Measurements from ENCODE around the gene PTPRG.

Gene PTPRG

DNA sequence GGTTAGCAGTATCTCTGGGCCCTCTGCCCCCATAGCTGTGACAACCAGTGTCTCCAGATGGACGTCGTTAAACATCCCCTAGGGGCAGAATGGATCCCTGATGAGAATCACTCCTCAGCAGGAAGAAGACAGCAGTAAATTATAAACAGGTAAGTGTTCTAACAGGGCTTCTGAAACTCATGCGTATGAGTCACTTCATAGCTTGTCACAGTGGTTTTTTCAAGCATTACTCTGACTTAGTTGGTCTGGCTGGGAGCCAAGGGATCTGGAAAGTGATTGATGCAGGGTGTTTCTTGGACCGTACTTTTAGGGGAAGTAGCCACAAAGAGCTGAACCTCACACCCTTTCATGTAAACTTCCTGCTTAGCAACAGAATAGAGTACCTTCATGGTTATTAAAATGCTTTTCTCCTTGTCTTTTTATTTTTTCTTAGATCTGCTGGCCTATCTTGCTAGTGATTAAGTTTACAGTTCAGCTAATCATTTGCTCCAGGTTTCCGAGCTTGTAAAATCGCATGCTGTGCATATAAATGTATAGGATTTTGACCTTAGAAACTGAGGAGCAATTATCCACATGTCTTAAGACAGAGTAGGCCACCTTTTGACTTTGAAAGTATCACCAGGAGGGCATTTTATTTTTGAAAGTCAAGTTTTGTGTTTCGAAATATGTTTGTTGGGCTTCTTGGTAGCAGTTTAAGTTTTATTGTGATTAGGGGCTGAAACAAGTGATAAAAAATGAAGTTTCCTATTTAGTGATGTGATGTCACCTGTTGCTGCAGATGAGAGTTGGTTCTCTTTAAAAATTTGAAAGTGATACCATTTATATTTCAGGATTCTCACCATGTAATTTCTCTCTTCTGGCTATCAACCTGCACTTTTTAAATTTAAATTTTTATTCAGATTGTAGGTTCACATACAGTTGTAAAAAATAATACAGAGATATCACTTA is 333.9 kb downstream of the PTPRG start:
- DNase-seq (ENCODE audit: low spot score): peak; percentile 52

DNA sequence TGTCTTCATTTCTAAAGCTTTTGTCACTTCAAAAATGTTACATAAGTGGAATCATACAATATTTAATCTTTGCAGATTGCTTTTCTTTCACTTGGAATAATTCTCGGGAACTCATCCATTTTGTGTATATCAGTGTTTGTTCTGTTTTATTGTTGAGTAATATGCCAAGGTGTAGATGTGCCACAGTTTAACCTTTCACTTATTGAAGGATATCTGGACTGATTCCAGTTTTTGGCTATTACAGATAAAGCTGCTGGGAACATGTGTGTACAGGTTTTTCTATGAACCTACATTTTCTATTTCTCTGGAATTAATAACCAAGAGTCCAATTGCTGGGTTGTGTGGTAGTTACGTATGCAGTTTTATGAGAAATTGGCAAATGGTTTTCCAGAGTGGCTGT is 334.9 kb downstream of the PTPRG start:
- DNase-seq (ENCODE audit: low spot score): no peak

DNA sequence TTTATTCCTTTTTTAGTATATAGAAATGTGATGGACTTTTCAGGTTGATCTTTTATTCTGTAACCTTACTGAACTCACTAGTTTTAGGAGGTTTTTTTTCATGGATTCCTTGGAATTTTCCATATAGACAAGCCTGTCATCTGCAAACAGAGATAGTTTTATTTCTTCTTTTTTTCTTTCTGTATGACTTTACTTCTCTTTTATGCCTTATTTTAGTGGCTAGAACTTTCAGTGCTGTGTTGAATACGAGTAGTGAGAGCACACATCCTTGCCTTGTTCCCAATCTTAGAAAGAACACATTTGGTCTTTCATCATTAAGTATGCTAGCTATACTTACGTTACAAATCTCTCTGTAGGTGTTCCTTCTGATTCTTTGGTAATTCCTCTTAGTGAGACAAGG is 336.5 kb downstream of the PTPRG start:
- no peak for DNase-seq (ENCODE audit: low spot score)

DNA sequence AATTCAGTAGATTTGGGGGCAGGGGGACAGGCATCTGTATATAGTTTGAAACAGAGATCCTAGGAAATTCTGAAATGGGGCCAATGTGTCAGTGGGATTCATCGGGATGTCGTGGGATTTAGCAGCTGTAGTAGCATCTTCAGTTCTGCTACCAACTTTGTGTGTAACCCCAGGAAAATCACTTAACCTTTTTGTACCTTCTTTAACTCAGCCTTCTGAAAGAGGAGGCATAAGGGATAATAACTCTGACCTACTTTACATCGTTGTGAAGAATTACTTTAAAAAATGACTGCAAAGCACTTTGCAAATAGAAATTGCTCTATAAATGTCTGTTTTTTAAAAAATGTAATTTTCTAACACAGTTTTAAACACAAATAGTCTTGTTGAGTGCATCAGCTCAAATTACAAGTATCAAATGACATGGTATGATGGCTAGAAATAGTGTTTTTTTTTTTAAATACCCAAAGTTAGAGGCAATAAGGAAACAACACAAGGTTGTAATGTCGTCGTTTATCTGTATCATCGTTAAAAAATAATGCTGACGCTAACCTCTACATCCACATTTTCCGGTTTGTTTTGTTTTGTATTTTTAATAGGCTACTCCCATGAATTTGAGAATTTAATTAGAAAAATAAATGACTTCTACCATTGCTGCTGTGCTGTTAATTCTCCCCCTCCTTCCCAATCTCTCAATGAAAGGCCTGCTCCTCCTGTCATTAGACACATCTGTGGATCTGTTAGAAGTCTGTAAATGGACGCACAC is 338.5 kb downstream of the PTPRG start:
- DNase-seq (ENCODE audit: low spot score): no peak

DNA sequence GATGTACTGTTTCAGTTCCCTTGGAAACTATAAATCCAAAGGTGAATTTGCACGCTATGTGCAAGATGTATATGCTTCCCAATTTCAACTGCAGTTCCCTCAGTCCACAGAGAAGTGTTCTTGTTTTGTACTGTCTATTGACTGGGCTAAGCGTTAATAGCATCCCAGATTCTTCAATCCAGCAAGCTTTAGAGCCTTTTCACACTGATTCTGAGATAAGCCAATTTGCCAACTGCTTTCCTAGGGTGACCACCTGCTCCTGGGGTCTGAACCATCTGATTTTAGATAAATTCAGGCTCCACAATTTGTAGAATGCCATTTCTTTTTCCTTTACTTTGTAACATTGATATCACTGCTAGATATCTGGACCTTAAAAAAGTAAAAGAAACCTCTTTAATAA is 340.1 kb downstream of the PTPRG start:
- no peak for DNase-seq (ENCODE audit: low spot score)

DNA sequence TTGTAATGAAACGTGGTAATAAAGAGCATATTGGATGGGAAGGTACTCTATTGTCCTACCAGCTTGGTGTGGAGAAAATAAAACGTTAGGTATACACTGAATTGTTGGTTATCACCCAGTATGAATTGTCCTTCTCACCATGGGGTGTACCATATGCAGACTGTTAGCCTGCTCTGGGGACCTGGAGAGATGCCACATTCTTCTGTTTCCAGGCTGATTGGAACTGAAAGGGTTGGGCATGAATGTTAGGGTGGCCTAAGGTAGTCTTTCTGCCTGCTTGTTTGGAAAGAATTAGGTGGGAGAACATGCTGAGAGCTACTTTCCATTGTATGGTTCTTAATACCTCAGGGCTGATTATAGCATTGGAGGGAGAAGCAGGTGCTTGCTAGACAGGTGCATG is 340.6 kb downstream of the PTPRG start:
- DNase-seq (ENCODE audit: low spot score): no peak

DNA sequence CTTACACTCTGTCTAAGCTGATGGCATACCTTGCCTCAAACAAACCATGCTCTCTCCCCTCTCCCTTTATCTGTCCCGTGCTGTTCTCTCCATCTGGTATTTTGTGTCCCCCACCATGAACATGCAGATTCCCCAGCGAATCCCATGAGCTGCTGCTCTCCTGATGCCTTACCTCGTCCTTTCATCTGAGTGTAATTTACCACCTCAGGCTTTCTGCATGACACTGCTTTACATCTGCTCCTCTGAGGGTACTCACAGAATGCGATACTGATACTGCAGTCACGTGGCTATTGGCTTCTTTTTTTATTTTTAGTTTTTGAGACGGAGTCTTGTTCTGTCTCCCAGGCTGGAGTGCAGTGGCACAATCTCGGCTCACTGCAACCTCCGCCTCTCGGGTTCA is 341.7 kb downstream of the PTPRG start:
- no peak for DNase-seq (ENCODE audit: low spot score)

DNA sequence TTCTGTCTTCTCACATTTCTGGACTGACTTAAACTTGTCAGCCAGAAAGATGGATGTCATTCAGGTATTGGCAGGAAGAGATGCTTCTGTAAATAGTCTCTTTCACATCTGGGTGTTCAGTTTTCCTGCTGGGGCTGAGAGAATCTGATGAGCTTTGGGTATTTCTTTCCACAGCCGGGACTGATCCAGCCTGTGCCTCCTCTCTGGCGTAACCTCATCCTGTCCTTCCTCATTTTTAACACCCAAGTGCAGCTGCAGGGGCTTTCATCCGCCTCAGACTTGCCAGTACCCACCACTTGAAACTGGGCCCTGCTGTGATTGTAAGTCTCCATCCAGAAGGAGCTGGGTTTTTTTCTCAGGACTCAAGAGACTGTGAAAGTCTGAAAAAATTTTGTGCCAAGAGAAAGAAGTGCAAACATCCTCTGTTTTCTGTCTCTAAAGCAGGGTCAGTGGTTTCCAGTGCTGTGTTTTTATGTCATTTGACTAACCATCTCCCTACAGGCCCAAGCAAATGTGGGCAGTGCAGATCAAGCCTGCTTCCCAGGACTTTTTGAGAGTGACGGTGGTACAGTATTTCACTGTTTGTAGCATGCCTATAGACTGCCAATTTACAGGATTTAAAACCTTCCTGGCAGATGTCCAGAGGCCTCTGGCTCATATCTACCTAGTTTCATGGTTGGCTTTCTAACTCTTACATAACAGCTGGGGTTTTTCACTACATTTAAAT is 342.7 kb downstream of the PTPRG start:
- DNase-seq (ENCODE audit: low spot score): peak; percentile 27

DNA sequence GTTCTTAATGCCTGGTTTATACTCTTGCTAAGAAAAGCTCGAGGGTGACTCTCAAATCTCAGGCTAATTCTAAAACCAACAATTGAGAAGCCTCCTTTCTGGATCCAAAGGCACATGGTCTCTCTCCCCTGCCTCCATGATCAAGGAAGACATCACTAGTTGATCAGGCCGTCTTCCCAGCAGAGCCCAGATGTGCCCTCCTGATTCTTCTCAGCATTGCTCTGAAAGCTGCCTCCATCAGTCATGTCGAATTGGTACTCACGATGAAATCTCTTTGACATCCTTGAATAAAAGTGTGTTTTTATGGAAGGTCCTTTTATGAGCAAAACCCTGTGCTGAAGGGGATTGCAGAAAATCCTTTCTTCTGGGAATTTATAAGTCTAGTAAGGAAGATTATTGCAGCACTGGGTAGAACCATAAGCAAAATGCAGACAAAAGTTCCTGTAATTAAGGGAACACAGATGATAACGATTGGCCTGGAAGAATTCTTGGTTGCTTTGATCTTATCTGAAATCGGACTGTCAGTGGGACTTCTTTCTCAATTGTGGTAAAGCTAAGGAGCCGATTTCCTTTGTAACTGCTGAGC is 345.9 kb downstream of the PTPRG start:
- DNase-seq (ENCODE audit: low spot score): no peak

DNA sequence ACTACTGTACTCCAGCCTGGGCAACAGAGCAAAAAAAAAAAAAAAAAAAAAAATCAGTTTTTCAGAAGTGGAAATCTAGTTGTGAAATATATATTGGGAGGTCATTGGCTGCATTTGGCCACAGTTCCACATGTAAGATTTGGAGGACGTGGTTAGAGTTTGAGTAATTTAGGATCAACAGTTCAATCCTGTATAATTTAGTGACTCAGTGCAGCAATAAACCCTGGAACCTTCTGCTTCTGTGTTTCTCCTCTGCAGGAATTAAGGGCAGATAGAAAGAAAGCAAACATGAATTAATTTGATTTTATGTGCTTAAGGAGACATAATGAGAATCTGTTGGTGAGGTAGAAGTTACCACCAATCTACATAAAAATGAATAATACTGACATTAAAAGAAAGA is 347.0 kb downstream of the PTPRG start:
- peak; percentile 26 for DNase-seq (ENCODE audit: low spot score)

DNA sequence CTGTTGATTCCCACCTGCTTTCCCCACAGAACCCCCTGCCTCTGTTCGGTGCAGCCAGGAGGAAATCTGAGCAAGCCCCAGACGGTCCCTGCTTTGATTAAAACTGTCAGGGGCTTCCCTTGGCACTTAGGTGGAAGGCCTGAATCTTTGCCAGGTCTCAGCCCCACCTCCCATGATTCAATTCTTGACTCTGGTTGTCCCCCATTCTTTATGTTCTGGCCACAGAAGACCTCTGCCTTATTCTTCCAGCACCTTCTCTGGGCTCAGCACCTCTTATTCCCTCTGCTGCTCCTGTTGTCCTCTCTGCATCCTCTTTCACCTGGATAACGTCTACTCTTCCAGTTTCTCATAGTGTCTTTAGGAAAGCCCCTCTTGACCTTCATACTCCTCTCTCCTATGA is 349.4 kb downstream of the PTPRG start:
- DNase-seq (ENCODE audit: low spot score): no peak

DNA sequence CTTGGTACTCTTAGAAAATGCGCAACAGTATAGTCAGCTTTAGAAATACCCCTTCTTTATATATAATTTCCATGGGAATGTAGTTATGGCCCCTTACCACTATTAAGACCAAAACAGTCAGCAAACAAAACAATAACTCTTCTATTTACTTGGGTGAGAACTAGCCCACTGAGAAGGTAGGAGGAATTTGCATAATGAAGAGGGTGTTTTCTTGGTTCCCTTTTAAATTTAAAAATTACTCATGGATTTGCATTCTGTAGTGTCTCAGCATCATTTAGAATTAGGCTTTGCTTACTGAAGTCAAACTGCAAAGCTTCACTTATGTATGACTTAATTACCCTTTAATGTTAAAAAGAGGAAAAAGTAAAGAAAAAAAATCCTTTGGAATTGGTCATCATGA is 350.8 kb downstream of the PTPRG start:
- DNase-seq (ENCODE audit: low spot score): no peak

DNA sequence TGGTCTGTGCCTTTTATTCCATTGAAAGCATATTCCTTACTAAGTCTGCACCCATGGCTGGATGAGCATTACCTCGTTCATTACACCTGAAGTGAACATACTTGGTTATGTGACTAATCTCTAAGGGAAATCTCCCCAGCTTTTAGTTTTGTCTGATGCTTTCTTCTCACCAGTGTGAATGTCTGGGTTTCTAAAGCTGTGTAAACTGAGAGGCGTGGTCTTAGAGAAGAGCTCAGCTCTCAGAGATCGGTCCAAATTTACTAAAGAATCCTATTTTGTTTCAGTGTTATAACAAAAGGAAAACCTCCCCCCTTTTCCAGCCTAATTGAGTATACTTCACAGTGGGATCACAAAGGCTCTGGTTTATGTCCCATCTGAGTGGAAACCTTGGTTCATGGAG is 352.3 kb downstream of the PTPRG start:
- DNase-seq (ENCODE audit: low spot score): no peak

DNA sequence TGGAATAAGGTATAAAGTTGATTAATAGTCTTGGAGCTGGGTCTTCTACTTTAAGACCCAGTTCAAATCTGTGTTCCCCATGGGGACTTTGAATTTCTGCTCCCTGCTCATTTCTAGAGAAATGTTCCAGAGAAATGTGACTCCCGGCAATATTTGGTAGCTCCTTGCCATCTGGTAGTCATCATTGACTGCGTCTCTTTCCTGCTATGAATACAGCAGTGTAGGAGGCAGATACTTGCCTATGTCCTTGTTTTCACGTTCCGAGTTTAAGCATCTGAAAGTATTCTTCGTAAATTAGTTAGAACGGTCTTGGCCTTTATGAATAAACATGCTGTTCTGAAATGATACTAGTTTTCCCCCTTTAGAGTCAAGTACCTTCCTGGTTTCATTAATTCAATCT is 352.9 kb downstream of the PTPRG start:
- peak; percentile 58 for DNase-seq (ENCODE audit: low spot score)

DNA sequence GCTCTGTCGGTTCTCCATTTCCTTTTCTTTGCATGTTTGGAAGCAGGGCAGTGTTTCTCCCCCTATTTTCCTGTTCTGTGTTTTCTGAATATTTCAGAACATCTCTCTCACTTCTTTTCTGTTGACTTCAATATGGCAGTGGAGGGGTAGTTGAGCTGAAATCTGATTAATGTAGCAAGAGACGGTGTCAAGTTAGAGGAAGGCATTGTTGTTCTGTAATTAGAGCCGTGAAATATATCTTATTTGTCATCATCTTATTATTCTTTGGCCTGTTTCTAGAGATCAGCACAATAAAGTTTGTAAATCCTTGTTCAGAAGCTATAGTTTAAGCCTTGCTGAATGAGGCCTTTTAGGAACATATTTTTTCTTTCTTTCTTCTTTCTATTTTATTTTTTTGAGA is 353.9 kb downstream of the PTPRG start:
- no peak for DNase-seq (ENCODE audit: low spot score)

DNA sequence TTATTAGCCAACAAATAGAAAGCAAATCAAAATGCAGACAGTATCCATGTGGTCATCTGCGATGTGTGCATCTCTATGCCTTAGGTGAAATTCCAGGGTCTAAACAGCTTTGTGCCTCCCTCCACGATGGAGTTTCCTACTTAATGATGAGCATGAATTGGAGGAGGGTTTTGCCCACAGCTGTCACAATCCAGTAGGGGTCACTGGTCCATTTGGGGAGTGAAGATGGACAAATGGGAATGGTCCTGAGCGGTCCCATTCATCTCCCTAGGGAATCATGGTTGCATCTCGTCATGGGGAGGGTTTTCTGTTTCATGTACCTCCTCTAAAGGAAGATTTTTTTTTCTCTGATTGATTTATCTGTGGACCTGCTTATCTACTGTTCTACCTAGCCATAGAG is 358.0 kb downstream of the PTPRG start:
- no peak for DNase-seq (ENCODE audit: low spot score)

DNA sequence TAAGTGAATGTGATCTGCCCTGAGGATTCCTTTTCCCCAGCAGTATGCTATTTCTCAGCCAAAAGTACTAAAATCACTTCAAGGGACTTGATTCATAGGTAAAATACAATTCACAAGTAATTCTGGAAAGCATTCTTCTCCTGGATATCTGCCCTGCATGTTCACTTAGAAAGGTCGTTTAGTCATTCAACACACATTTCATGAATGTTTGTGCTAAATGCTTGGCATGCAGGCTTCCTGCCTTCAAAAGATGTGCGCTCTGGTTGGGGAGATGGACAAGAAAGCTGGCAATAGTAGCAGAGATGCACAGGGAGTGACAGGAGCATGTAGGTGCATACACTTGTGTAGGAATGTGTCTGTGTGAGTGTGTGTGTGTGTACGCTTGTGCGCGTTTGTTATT is 360.7 kb downstream of the PTPRG start:
- DNase-seq (ENCODE audit: low spot score): no peak

DNA sequence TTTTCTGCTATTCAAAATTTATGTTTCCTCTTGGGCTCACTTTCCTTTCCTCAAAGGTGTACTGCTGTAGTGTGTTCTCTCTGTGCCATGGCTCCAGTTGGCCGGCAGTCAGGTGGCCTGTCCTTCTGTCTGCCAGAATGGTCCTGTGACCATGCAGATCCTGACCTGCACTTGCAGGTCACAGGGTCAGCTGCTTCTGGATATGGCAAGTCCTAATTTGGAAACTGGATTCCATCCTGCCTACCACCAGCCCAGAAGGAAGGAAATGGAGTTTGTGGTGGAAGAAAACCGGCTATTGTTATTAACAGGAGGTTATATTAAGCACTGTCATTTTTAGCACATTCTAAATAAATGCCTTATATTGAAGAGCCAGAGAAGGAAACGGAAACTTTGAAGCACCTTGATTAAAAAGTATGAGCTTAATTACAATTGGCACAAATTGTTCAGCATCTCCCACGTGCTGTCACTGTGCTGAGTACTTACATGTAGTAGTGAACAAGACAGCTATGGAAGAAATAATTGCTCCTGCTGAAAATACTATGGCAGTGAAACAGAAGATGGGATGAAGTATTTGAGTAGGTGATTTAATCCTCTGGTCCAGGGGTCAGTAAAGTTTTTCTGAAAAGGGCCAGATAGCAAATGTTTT is 362.8 kb downstream of the PTPRG start:
- DNase-seq (ENCODE audit: low spot score): no peak

DNA sequence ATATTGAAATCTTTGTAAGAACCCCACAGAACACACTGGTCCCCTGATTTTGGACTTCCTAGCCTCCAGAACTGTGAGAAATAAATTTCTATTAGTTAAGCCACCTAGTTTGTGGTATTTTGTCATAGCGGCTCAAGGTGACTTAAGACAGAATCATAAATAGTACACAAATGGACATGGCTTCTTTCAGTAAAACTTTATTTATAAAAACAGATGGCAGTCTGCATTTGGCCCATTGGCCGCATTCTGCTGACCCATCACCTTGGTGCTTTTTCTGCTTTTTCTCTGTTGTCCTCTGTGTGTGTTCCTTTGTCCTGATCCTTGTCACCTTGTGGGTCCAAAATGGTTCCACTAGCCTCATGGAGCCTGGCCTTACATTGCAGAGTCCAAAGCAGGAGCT is 363.6 kb downstream of the PTPRG start:
- DNase-seq (ENCODE audit: low spot score): no peak

DNA sequence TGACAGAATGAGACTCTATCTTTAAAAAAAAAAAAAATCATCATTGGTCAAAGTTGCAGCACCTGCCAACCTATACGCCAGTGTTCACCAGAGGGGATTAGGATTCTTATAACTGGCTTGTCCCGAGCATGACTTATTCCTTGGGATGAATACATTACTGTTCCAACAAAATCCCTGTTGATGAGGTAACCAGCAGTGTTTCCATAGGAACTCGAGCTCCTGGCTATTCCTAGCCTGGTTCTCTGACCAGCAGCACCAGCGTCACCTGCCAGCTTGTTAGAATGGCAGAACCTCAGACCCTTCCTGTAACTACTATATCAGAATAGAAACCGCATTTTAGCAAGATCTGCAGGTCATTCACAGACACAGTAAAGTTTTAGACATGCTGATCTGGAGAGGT is 364.4 kb downstream of the PTPRG start:
- DNase-seq (ENCODE audit: low spot score): no peak

DNA sequence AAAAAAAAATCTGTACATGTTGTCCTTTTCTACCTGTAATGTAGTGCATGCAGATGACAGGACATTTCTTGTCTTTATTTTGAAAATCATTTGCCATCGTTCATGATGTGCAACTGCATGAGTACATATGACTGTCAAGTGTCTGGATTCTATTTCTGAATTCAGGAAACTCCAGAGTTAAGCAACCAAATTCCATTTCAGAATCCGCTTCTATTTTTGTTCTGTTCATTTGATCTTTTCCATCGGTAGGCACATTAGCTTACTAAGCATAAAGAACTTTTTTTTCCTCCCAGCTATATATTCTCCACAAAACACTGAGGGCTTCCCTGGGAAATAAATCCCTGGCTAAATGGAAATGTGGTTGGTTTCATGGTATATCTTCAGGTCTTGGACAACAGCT is 365.6 kb downstream of the PTPRG start:
- peak; percentile 47 for DNase-seq (ENCODE audit: low spot score)

DNA sequence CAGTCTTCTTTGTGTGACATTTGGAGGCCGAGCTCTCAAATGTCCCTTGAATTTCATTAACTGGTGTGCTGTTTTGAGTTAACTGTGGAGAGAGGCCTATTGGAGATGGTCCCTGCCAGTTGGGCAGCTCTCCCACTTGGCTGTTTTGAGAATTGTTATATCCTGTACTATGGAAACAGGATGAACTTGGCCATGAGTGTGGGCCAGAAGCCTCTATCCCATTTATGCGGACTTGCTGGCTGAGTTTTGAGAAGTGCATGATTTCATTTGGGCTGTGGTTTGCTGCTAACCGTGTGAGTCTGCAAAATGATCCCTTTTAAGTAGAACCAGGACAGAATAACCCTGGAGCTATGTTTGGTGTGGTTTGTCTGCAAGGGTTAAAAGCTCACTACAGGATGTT is 366.0 kb downstream of the PTPRG start:
- DNase-seq (ENCODE audit: low spot score): peak; percentile 85
